HFFc6 (cell line): ENCODE data around the gene CHD9. TPM values are rescaled to one million over a fixed set of nuclear protein-coding genes. Genes with fewer than 3 reads are reported as not detected.

Source experiments
- DNase-seq: peaks from one replicate; pipeline ENCODE4 v3.0.0-alpha.2; 2018
- H3K27ac Mint-ChIP-seq: 2 replicates; pipeline ENCODE4 v1.8.0; 2020; ENCODE audit warnings: mild to moderate bottlenecking, mixed read lengths
- H3K27me3 Mint-ChIP-seq: 2 replicates; pipeline ENCODE4 v1.8.0; 2021; ENCODE audit warnings: mild to moderate bottlenecking, moderate library complexity, mixed read lengths; ENCODE audit not compliant: insufficient read depth
- H3K36me3 Mint-ChIP-seq: 2 replicates; pipeline ENCODE4 v1.8.0; 2021; ENCODE audit warnings: low read depth, mixed read lengths
- H3K4me1 Mint-ChIP-seq: 2 replicates; pipeline ENCODE4 v1.8.0; 2020; ENCODE audit warnings: low read depth, mixed read lengths
- H3K4me3 Mint-ChIP-seq: 2 replicates; pipeline ENCODE4 v1.8.0; 2020; ENCODE audit warnings: mild to moderate bottlenecking, moderate library complexity, mixed read lengths
- H3K9me3 Mint-ChIP-seq: 2 replicates; pipeline ENCODE4 v1.8.0; 2020; ENCODE audit warnings: mild to moderate bottlenecking, mixed read lengths
- CTCF ChIP-seq: fragments of 200-600 bp; sonication (generic); IDR thresholded peaks from 2 replicates; pipeline ENCODE4 v1.5.0; 2021; ENCODE audit warnings: antibody characterized with exemption, mild to moderate bottlenecking
- total RNA-seq, 6 experiments: library from RNA; stranded (reverse); fragmentation: NEBNext Ultra II Directional; extraction: Animal tissue kit (Norgen Biotek cat#: 25700); gene quantifications; 2 replicates in 1 of 6; 3 replicates in 5 of 6; pipeline ENCODE4 v1.2.3, GENCODE V29; 2021

Gene CHD9
- total RNA-seq, 6 experiments from 2014 or later = 39.7 to 48.8 (median 45.7) TPM

- no peak overlapping the region for H3K27ac Mint-ChIP-seq
- TF ChIP-seq CTCF = no peak
- peaks cover 13% of the 10 kb centered on the region for H3K36me3 Mint-ChIP-seq
- H3K9me3 Mint-ChIP-seq = peaks cover 11% of the 10 kb centered on the region
- no peaks in the 10 kb centered on the region for H3K4me1 Mint-ChIP-seq
- H3K27me3 Mint-ChIP-seq = peaks cover 4% of the 10 kb centered on the region
- DNase-seq = no peak
- H3K4me3 Mint-ChIP-seq = no peak overlapping the region
These were observed 144.1 kb downstream of the CHD9 start for GRCh38 chr16:53198933-53199332.

GRCh38 chr16:53201900-53202299 lies 147.1 kb downstream of the CHD9 start:
- no peak overlapping the region for H3K27ac Mint-ChIP-seq
- TF ChIP-seq CTCF = no peak
- H3K4me3 Mint-ChIP-seq = no peak overlapping the region
- H3K27me3 Mint-ChIP-seq = peaks cover 4% of the 10 kb centered on the region
- peaks cover 13% of the 10 kb centered on the region for H3K36me3 Mint-ChIP-seq
- no peak for DNase-seq
- H3K9me3 Mint-ChIP-seq = peaks cover 11% of the 10 kb centered on the region
- H3K4me1 Mint-ChIP-seq = peaks cover 8% of the 10 kb centered on the region

- no peak overlapping the region for H3K27ac Mint-ChIP-seq
- no peak for TF ChIP-seq CTCF
- no peak for DNase-seq
- H3K4me3 Mint-ChIP-seq = no peak overlapping the region
- H3K4me1 Mint-ChIP-seq = peaks cover 12% of the 10 kb centered on the region
- peaks cover 11% of the 10 kb centered on the region for H3K9me3 Mint-ChIP-seq
- peaks cover 13% of the 10 kb centered on the region for H3K36me3 Mint-ChIP-seq
- peaks cover 4% of the 10 kb centered on the region for H3K27me3 Mint-ChIP-seq
These were observed 147.6 kb downstream of the CHD9 start for GRCh38 chr16:53202398-53202797.

GRCh38 chr16:53207810-53208752 lies 153.3 kb downstream of the CHD9 start:
- no peaks in the 10 kb centered on the region for H3K27me3 Mint-ChIP-seq
- peaks cover 25% of the 10 kb centered on the region for H3K36me3 Mint-ChIP-seq
- TF ChIP-seq CTCF = peak; percentile 79
- H3K4me1 Mint-ChIP-seq = peaks cover 53% of the 10 kb centered on the region
- peak overlapping the region; percentile 94 for H3K4me3 Mint-ChIP-seq
- peak overlapping the region; percentile 96 for H3K27ac Mint-ChIP-seq
- DNase-seq = peak; percentile 78
- H3K9me3 Mint-ChIP-seq = peaks cover 4% of the 10 kb centered on the region

GRCh38 chr16:53209429-53209828 lies 154.6 kb downstream of the CHD9 start:
- Mint-ChIP-seq H3K27me3 (no peaks in the 10 kb centered on the region; the same call in 1 of the 2 replicates), H3K4me1 (peaks cover 61% of the 10 kb centered on the region), H3K27ac (peak overlapping the region; percentile 68; the same call in 1 of the 2 replicates), H3K9me3 (no peaks in the 10 kb centered on the region), H3K36me3 (peaks cover 25% of the 10 kb centered on the region), H3K4me3 (peak overlapping the region; percentile 94)
- no peak for DNase-seq
- no peak for TF ChIP-seq CTCF
